Endothelial cell of umbilical vein (primary cell): ENCODE measurements around the gene AUTS2. TPM values are rescaled to one million over a fixed set of nuclear protein-coding genes. Genes with fewer than 3 reads are reported as not detected.

ENCODE experiments used
- BruUV-seq: library from RNA; stranded (reverse); fragments of 400-500 nt; replicated peaks from 2 replicates; lab custom pipeline; 2021; lab: Mats Ljungman, UMichigan
- CTCF ChIA-PET: fragments of 300-600, 350-600 bp; sonication (Branson Sonifier 250); formaldehyde crosslinking; loops from one replicate; lab custom pipeline; 2021; ENCODE audit warnings: antibody characterized with exemption, inconsistent platforms; lab: Charles Lee
- POLR2A ChIA-PET: fragments of 300-600, 350-600 bp; sonication (Branson Sonifier 250); formaldehyde crosslinking; loops from one replicate; lab custom pipeline; 2021; ENCODE audit warnings: antibody characterized with exemption, inconsistent platforms; lab: Charles Lee
- DNase-seq: peaks from one replicate; pipeline ENCODE4 v3.0.0-alpha.2; 2011; ENCODE audit warnings: low read depth, low spot score
- FAIRE-seq: peaks from 2 replicates; lab custom pipeline; 2011; peaks lifted over from hg19 to GRCh38; lab: Jason Lieb, UNC
- H2AFZ ChIP-seq: 2 replicates; pipeline ENCODE4 v1.6.0; 2012; ENCODE audit warnings: low read depth, low read length, control low read depth, inconsistent platforms
- H3K27ac ChIP-seq: 2 replicates; pipeline ENCODE4 v1.5.1; 2011; ENCODE audit warnings: low read depth, mild to moderate bottlenecking, control low read depth, low read length, moderate library complexity; ENCODE audit not compliant: insufficient read depth
- H3K27me3 ChIP-seq, 2 experiments: 2 replicates each; pipeline versions ENCODE4 v1.6.0 to v1.6.1; 2011; ENCODE audit warnings: low read length in 2 of 2, mixed read lengths in 1 of 2; ENCODE audit not compliant: control insufficient read depth in 2 of 2, insufficient read depth in 2 of 2
- H3K36me3 ChIP-seq, 2 experiments: 2 replicates in 1 of 2; 3 replicates in 1 of 2; pipeline ENCODE4 v1.5.1; 2011; ENCODE audit warnings: low read length in 2 of 2, mild to moderate bottlenecking in 1 of 2, moderate library complexity in 1 of 2; ENCODE audit not compliant: control insufficient read depth in 2 of 2, insufficient read depth in 2 of 2; ENCODE audit errors: extremely low read depth in 1 of 2
- H3K4me1 ChIP-seq: 3 replicates; pipeline ENCODE4 v1.5.1; 2011; ENCODE audit warnings: mild to moderate bottlenecking, low read length; ENCODE audit not compliant: control insufficient read depth, insufficient read depth; ENCODE audit errors: extremely low read depth
- H3K4me2 ChIP-seq: 2 replicates; pipeline ENCODE4 v1.6.1; 2011; ENCODE audit warnings: low read length, control low read depth, mixed read lengths; ENCODE audit not compliant: insufficient read depth
- H3K4me3 ChIP-seq, 3 experiments: fragments of 200-600 bp in 1 of 3; sonication (generic), shearing (Covaris generic) in 1 of 3; replicated peaks in 1 of 3; 2 replicates each; pipeline ENCODE4 v1.5.1; 2011 to 2016; ENCODE audit warnings: control low read depth in 3 of 3, low read length in 3 of 3, mild to moderate bottlenecking in 2 of 3, inconsistent platforms in 1 of 3, low read depth in 1 of 3, moderate library complexity in 1 of 3; ENCODE audit not compliant: insufficient read depth in 1 of 3
- H3K79me2 ChIP-seq: 2 replicates; pipeline ENCODE4 v1.6.0; 2012; ENCODE audit warnings: low read length, inconsistent platforms; ENCODE audit not compliant: control insufficient read depth, insufficient read depth
- H3K9ac ChIP-seq: replicated peaks from 2 replicates; pipeline ENCODE3; 2011; ENCODE audit warnings: low read length, control low read depth; ENCODE audit not compliant: insufficient read depth; ENCODE audit errors: extremely low read depth
- H3K9me1 ChIP-seq: replicated peaks from 3 replicates; pipeline ENCODE4 v1.6.0; 2011; ENCODE audit warnings: mild to moderate bottlenecking, low read length; ENCODE audit not compliant: control insufficient read depth, insufficient read depth; ENCODE audit errors: extremely low read depth
- H3K9me3 ChIP-seq: replicated peaks from 2 replicates; pipeline ENCODE4 v1.5.1; 2012; ENCODE audit warnings: low read length, inconsistent platforms; ENCODE audit not compliant: control insufficient read depth, insufficient read depth
- H4K20me1 ChIP-seq: replicated peaks from 2 replicates; pipeline ENCODE3; 2011; ENCODE audit warnings: mild to moderate bottlenecking, low read length; ENCODE audit not compliant: control insufficient read depth, insufficient read depth; ENCODE audit errors: extremely low read depth
- EZH2 ChIP-seq: IDR thresholded peaks from 2 replicates; pipeline ENCODE4 v1.6.1; 2012; ENCODE audit warnings: borderline replicate concordance, low read depth, mild to moderate bottlenecking, moderate library complexity, low read length, inconsistent platforms; ENCODE audit not compliant: severe bottlenecking
- FOS ChIP-seq: IDR thresholded peaks from 2 replicates; pipeline ENCODE4 v1.6.1; 2011; ENCODE audit warnings: mild to moderate bottlenecking, low read length, moderate library complexity, borderline replicate concordance; ENCODE audit not compliant: insufficient read depth
- GATA2 ChIP-seq: IDR thresholded peaks from 2 replicates; pipeline ENCODE4 v1.7.0; 2011; ENCODE audit warnings: low read depth, mild to moderate bottlenecking, moderate library complexity, mixed read lengths, low read length; ENCODE audit not compliant: insufficient read length, insufficient read depth
- JUN ChIP-seq: IDR thresholded peaks from 2 replicates; pipeline ENCODE4 v1.6.1; 2011; ENCODE audit warnings: borderline replicate concordance, low read depth; ENCODE audit not compliant: insufficient read length, insufficient read depth
- MYC ChIP-seq: IDR thresholded peaks from one replicate; pipeline ENCODE4 v1.6.1; 2011; ENCODE audit warnings: mild to moderate bottlenecking, low read depth, low read length
- POLR2A ChIP-seq: IDR thresholded peaks from 2 replicates; pipeline ENCODE4 v1.6.1; 2012; ENCODE audit warnings: low read depth, mild to moderate bottlenecking, control low read depth, low read length
- POLR2AphosphoS5 ChIP-seq: IDR thresholded peaks from 2 replicates; pipeline ENCODE4 v1.6.1; 2012; ENCODE audit warnings: low read depth, mild to moderate bottlenecking, control low read depth, low read length, moderate library complexity; ENCODE audit not compliant: insufficient read depth
- dilution Hi-C: fragments of 300-500 bp; cut with MboI; formaldehyde crosslinking; loops from one replicate; pipeline ENCODE4 v1.15.0; 2019; ENCODE audit warnings: low sequenced_read_pairs; ENCODE audit not compliant: extremely low pct_ligation_motif_present
- intact Hi-C: fragments of 100-400 bp; cut with micrococcal nuclease; formaldehyde crosslinking; loops from one replicate; pipeline ENCODE4 v1.10.0; 2022
- polyA plus RNA-seq, 4 experiments: library from polyadenylated mRNA; depleted of rRNA in 3 of 4; stranded (reverse) in 3 of 4; unstranded in 1 of 4; fragments of >200 nt; gene quantifications; 2 replicates each; pipeline versions ENCODE4 v1.2.1 to v1.2.3, GENCODE V29; 2011 to 2012; ENCODE audit warnings: missing spikeins in 1 of 4
- total RNA-seq: library from RNA; stranded (reverse); gene quantifications from 2 replicates; pipeline ENCODE4 v1.2.3, GENCODE V29; 2021
- TF ChIP-seq, protein P1 (sequence below): IDR thresholded peaks from 2 replicates; pipeline ENCODE4 v1.6.1; 2011; ENCODE audit not compliant: insufficient read depth, insufficient read length
- TF ChIP-seq, protein P2 (sequence below), 2 donors: IDR thresholded peaks; 1 replicate in 1 of 2; 2 replicates in 1 of 2; pipeline ENCODE4 v1.5.1; 2011; ENCODE audit warnings: low read length in 2 of 2, mild to moderate bottlenecking in 2 of 2, moderate library complexity in 2 of 2, control low read depth in 1 of 2, inconsistent platforms in 1 of 2, low read depth in 1 of 2; ENCODE audit not compliant: insufficient read depth in 1 of 2; ENCODE audit errors: extremely low read depth in 1 of 2

The AUTS2 gene
- total and polyA plus RNA-seq, 2 donors (not counting 3 experiments of a cell fraction or from before 2014, with no cell fraction given): 0.59 to 8.0 TPM

DNA sequence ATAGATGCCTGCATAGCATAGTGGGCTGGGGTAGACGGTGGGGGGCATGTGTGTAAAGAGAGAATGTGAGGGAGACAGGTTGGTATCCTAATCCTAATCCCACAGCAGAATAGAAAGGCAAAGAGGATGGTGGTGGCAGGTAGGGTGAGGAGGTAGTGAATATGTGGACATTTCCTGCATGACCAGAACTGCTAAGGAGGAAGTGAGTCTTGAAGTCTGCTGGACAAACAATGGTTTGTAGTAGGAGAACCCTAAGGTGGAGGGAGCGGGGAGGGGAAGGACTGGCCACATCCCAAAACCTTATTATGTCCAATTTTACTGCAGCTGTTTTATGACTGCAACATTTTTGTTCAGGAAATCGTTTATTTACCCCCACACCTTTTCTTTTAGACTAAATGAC is 279.7 kb downstream of the AUTS2 start:
- no peak overlapping the region for H3K4me2 ChIP-seq
- no TSS peak for BruUV-seq
- no peak overlapping the region for H3K27ac ChIP-seq
- no peaks in the 10 kb centered on the region for H3K9me1 ChIP-seq
- H3K27me3 ChIP-seq: no peaks in the 10 kb centered on the region
- FAIRE-seq (no peak), DNase-seq (no peak)
- H4K20me1 ChIP-seq: no peaks in the 10 kb centered on the region
- no peaks in the 10 kb centered on the region for H3K4me1 ChIP-seq
- no peak overlapping the region for H2AFZ ChIP-seq
- dilution Hi-C loops (no loop called here), intact Hi-C loops (no loop called here)
- H3K9ac ChIP-seq: no peak overlapping the region
- H3K79me2 ChIP-seq: no peaks in the 10 kb centered on the region
- POLR2A ChIA-PET: no interaction called here
- no peaks in the 10 kb centered on the region for H3K36me3 ChIP-seq
- CTCF ChIA-PET: no interaction called here
- H3K4me3 ChIP-seq: no peak overlapping the region
- TF ChIP-seq FOS: no peak
- no peak for TF ChIP-seq POLR2AphosphoS5
- TF ChIP-seq, protein P1, sequence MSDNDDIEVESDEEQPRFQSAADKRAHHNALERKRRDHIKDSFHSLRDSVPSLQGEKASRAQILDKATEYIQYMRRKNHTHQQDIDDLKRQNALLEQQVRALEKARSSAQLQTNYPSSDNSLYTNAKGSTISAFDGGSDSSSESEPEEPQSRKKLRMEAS: no peak
- no peak for TF ChIP-seq JUN
- no peak for TF ChIP-seq GATA2
- no peak for TF ChIP-seq POLR2A
- TF ChIP-seq, protein P2, sequence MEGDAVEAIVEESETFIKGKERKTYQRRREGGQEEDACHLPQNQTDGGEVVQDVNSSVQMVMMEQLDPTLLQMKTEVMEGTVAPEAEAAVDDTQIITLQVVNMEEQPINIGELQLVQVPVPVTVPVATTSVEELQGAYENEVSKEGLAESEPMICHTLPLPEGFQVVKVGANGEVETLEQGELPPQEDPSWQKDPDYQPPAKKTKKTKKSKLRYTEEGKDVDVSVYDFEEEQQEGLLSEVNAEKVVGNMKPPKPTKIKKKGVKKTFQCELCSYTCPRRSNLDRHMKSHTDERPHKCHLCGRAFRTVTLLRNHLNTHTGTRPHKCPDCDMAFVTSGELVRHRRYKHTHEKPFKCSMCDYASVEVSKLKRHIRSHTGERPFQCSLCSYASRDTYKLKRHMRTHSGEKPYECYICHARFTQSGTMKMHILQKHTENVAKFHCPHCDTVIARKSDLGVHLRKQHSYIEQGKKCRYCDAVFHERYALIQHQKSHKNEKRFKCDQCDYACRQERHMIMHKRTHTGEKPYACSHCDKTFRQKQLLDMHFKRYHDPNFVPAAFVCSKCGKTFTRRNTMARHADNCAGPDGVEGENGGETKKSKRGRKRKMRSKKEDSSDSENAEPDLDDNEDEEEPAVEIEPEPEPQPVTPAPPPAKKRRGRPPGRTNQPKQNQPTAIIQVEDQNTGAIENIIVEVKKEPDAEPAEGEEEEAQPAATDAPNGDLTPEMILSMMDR (IDR thresholded peaks at IDR 0.05; ENCODE audit: extremely low read depth in 1 of 2, insufficient read depth in 1 of 2, low read depth in 1 of 2, low read length in 2 of 2): no peak
- no peak for TF ChIP-seq MYC
- TF ChIP-seq EZH2: no peak
- no peaks in the 10 kb centered on the region for H3K9me3 ChIP-seq
